AML-193 (cell line): ENCODE data around the gene ATOH8.

Experiments used
- DNase-seq, 2 experiments: peaks; one replicate each; lab custom pipeline; 2025; lab: John Stamatoyannopoulos, UW

Gene ATOH8

GRCh38 chr2:85786865-85787264 is 33.1 kb downstream of the ATOH8 start:
- no peak for DNase-seq

DNA sequence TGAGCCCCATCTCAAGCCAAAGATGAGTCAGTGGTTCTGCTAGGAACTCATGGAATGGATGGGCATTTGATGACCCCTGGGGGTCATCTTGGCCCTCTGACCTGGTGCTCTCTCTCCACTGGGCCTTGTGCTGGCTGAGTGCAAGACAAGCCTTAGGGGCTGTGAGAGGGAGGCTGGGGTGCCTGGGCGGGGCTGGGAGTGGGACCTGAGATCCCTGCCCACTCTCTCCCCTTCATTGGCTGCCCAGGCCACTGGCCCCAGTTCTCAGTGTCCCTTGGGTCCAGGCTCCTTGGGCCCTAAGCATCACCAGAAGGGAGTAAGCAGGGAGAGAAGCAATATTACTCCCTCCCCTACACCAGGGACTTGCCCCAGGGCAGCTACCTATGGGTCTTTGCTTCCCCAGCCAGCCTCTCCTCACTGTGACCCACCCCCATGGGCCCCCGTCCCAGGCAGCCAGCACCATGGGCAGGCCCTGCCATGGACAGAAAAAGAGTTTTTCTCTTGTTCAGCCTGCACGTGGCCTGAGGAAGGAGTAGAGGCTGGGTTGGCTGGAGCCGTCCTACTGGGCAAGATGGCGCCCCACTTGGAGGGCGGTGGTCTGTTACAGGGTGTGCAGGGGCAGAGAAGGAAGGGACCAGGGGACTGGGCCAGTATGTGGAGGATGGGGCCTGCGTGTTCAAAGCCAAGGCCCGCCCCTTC is 33.6 kb downstream of the ATOH8 start:
- no peak for DNase-seq

GRCh38 chr2:85787981-85788340 is 34.2 kb downstream of the ATOH8 start:
- no peak for DNase-seq

- no peak for DNase-seq
Measured at GRCh38 chr2:85788603-85789002, 34.8 kb downstream of the ATOH8 start.

GRCh38 chr2:85789271-85789670 is 35.5 kb downstream of the ATOH8 start:
- no peak for DNase-seq

GRCh38 chr2:85790032-85790431 is 36.2 kb downstream of the ATOH8 start:
- DNase-seq: no peak

GRCh38 chr2:85790499-85791188 is 36.9 kb downstream of the ATOH8 start:
- peak; percentile 87 to 88 for DNase-seq

DNA sequence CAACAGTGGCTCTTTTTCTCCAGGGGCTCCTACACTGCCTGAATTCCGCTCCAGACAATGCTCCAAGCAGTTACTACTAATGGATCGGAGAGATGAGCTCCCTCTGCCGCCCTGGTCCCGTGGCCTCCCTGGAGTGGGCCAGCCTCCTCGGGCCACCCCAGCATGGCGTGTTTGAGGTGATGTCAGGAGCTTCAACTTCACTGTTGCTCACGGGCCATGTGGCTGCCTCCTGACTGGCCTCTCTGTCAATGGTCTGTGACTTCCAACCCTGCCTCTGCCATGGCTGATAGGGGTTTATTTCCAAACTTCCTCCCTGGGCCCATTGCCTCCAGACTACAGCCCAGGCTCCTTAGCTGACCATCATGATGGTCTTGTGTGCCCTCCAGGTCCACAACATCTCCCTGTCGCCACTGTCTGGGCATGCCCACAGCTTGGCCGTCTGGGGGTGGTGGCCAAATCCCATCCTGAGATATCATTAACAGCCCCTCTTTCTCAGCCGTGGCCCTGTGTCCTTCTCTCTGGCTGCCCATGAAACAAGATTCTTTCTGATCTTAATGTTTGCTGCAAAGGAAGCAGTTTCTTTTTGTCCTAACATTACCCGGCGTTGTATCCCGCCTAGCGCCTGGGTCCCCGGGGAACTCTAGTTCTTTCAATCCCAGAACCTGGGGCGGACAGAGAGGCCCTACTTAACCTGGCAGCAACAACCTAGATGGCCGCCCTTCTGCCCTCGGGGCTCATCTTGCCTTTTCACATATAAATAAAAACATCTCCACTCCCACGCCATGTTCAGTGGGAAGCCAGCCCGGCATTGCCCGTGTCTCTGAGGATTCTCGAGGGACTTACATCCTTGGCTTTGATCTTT is 38.1 kb downstream of the ATOH8 start:
- no peak for DNase-seq

DNA sequence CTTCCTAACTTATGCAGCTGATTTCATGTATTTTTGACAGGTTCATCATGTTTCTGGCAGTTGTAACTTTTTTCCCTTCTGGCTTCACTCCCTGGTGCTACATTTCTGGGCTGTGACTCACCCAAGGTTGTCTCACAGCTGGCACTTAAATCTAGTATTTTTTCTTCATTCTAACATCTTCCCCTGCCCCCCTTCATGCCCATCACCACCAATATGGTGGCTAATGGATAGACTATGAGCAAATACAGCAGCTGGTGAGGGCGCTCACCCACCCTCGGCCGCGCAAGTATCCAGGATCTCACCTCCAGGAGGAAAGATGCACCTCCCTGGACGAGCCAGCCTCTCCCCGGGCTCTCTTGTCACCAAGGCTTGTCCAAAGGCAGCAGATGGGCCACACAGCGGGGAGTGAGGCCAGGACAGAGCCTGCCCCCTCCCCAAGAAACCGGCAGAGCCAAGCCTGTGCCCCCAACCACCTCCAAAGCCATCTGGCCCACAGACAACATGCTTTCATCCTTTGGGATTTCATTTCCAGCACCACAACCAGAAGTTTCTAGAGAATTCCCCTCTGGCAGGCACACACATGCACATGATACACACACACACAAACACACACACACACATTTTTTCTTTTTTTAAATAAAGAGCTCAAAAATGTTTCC is 39.1 kb downstream of the ATOH8 start:
- DNase-seq: no peak

- no peak for DNase-seq
Measured at GRCh38 chr2:85793584-85793983, 39.8 kb downstream of the ATOH8 start.

- no peak for DNase-seq
Measured at GRCh38 chr2:85794038-85794441, 40.2 kb downstream of the ATOH8 start.

GRCh38 chr2:85794491-85795121 is 40.8 kb downstream of the ATOH8 start:
- DNase-seq: no peak

DNA sequence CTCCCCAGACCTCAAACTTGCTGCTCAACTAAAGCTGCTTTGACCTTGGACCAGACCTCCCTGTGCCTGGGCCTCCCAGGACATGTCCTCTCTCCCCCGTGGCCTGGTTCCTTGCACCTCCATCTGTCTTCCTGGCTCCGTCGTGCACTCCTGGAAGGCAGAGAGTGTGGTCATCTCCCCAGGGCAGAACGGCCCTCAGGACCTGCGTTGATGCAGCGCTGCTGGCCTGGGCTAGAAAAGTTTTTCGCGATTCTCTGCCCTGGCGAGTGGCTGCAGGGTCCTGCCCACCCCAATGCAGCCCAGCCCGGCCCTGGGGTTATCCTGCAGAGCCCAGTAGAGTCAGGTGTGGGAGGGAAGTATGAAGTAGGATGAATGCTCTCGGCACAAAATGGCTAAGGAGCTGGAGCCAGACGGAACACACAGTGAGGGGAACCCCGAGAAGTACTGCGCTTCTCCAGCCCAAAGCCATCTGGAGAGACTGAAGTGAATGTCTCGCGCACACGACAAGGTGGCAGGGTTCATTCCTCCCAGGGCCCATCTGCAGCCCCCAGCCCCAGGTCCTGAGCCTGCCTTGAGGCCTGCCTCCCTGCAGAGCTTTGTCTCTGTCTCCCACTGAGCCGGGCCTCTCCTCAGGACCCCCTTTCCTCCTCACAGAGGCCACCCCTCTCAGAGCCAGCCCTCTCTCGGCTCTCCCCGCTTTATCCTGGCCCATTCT is 41.7 kb downstream of the ATOH8 start:
- no peak for DNase-seq

GRCh38 chr2:85796046-85796340 is 42.2 kb downstream of the ATOH8 start:
- DNase-seq: no peak

DNA sequence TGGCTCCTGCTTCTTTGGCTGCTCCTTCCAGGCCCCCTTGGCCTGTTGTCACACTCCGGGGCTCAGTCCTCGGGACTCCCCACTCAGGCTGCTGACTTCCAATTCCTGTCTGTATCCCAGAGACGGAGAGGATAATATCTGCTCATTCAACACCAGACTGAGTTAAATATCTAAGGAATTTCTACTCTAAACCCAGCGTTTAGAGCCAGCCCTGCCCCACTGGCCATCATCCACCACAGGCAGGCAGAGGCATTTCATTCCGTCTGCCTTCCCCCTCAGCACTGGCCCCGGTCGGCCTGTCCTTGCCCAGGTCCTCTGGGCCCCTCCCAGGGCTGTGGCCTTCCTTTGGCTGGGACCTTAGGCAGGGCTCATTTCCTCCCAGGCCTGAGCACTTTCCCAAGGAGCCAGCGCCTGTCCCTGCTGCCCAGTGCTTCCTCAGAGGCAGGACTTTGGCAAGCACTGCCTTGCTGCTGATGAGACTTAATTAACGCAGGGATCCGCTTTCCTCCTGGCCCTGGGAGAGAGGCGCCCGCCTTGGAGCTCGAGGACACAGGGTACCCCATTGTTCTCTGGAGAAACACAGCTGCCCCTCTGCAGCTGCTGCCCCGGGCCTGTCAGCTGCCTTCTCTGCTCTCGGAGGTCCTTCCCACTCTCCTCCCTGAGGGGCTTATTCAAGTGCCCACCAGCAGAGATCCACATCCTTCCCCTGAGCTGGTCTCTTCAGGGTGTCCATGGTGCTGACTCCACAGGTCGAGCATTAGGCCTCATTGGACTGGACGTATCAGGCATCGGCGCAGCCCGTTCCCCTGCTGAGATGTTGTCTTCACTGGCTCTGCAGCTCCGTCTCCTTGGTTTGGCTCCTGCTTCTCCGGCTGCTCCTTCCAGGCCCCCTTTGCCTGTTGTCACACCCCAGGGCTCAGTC is 42.8 kb downstream of the ATOH8 start:
- no peak for DNase-seq

- DNase-seq: no peak
Measured at GRCh38 chr2:85797263-85797660, 43.5 kb downstream of the ATOH8 start.

DNA sequence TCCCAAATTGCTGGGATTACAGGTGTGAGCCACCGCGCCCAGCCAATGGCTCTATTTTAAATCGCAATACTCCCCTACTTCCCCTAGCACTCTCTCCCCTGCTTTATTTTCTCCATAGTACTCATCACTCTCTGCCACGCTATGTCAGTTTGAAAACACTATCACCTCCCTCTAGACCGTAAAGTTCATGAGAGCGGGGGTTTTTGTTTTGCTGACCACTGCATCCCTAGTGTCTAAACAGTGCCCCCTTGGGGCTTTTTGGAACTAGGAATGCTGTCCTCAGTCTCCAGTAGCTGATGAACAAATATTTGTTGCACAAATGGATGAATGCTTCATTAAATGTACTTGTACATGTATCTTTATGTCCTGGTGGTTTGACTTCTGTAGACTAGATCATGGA is 44.1 kb downstream of the ATOH8 start:
- no peak for DNase-seq

GRCh38 chr2:85799215-85799956 is 45.6 kb downstream of the ATOH8 start:
- no peak for DNase-seq

DNA sequence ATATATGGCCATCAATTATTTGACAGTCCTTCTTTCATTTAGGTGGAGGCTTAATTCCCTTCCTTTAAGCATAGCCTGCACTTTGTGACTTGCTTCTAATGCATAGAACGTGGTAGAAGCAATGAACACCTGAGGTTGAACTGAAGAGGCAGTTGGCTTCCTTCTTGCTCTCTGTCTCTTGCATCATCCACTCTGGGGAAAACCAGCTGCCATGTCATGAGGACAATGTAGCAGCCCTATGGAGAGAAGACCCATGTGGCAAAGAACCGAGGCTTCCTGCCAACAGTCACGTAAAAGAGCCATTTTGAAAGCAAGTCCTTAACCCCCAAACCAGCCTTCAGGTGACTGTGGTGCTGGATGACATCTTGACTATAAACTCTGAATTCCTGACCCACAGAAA is 46.8 kb downstream of the ATOH8 start:
- DNase-seq: peak in 1 of 2 experiments; percentile 6

- no peak for DNase-seq
Measured at GRCh38 chr2:85801871-85802270, 48.1 kb downstream of the ATOH8 start.
